Panc1 (cell line): ENCODE data around the gene LRTM1. TPM values are rescaled to one million over a fixed set of nuclear protein-coding genes. Genes with fewer than 3 reads are reported as not detected.

Source experiments
- ATAC-seq: fragments of 200-7000 bp; cut with Tn5 transposase; 2 replicates; pipeline ENCODE4 v1.9.1; 2020; ENCODE audit warnings: mild to moderate bottlenecking, moderate library complexity
- BruUV-seq: library from RNA; stranded (reverse); fragments of 400-500 nt; replicated peaks from 2 replicates; lab custom pipeline; 2021; lab: Mats Ljungman, UMichigan
- CTCF ChIA-PET: fragments of 300-600 bp; sonication (Branson Sonifier 250); formaldehyde crosslinking; loops from one replicate; lab custom pipeline; 2022; ENCODE audit warnings: antibody characterized with exemption; lab: Charles Lee
- POLR2A ChIA-PET: fragments of 300-600 bp; sonication (Branson Sonifier 250); formaldehyde crosslinking; loops from one replicate; lab custom pipeline; 2022; ENCODE audit warnings: antibody characterized with exemption; lab: Charles Lee
- DNase-seq: peaks from one replicate; pipeline ENCODE4 v3.0.0-alpha.2; 2010; ENCODE audit warnings: low read depth, low spot score
- H3K27ac ChIP-seq: 2 replicates; pipeline ENCODE4 v1.5.1; 2011; ENCODE audit warnings: mild to moderate bottlenecking, low read length, inconsistent platforms
- H3K27me3 ChIP-seq: fragments of 200-500 bp; sonication (Bioruptor generic); 2 replicates; pipeline ENCODE4 v1.6.0; 2014; ENCODE audit warnings: low read length, inconsistent platforms; ENCODE audit not compliant: control insufficient read depth, insufficient read depth
- H3K36me3 ChIP-seq: fragments of 200-500 bp; sonication (Bioruptor generic); 2 replicates; pipeline ENCODE4 v1.5.1; 2014; ENCODE audit warnings: inconsistent platforms, mild to moderate bottlenecking, low read length, moderate library complexity; ENCODE audit not compliant: control insufficient read depth, insufficient read depth
- H3K4me1 ChIP-seq: 2 replicates; pipeline ENCODE4 v1.5.1; 2011; ENCODE audit warnings: inconsistent platforms, mild to moderate bottlenecking, low read length, moderate library complexity; ENCODE audit not compliant: control insufficient read depth, insufficient read depth
- H3K4me3 ChIP-seq, 2 experiments: 2 replicates each; pipeline ENCODE4 v1.5.1; 2011 to 2012; ENCODE audit warnings: low read depth in 2 of 2, low read length in 2 of 2, mild to moderate bottlenecking in 2 of 2, inconsistent platforms in 1 of 2, moderate library complexity in 1 of 2
- H3K9me3 ChIP-seq: fragments of 200-500 bp; sonication (Bioruptor generic); 2 replicates; pipeline ENCODE4 v1.5.1; 2014; ENCODE audit warnings: low read depth, mild to moderate bottlenecking, inconsistent platforms, low read length, moderate library complexity; ENCODE audit not compliant: control insufficient read depth, insufficient read depth
- CTCF ChIP-seq: fragments of 450-650 bp; IDR thresholded peaks from 2 replicates; pipeline ENCODE4 v1.5.1; 2017; ENCODE audit warnings: mild to moderate bottlenecking
- POLR2AphosphoS5 ChIP-seq: IDR thresholded peaks from 2 replicates; pipeline ENCODE4 v1.6.1; 2012; ENCODE audit warnings: mild to moderate bottlenecking, low read depth, low read length, moderate library complexity
- REST ChIP-seq, 2 experiments: IDR thresholded peaks; 2 replicates each; pipeline ENCODE4 v1.6.1; 2011 to 2012; ENCODE audit warnings: low read depth in 2 of 2, control low read depth in 1 of 2, low read length in 1 of 2, mild to moderate bottlenecking in 1 of 2, moderate library complexity in 1 of 2; ENCODE audit not compliant: insufficient read depth in 1 of 2
- SIN3A ChIP-seq: IDR thresholded peaks from 2 replicates; pipeline ENCODE4 v1.6.1; 2012; ENCODE audit warnings: low read depth, mild to moderate bottlenecking, low read length, moderate library complexity, borderline replicate concordance; ENCODE audit not compliant: insufficient read depth
- TCF7L2 ChIP-seq: IDR thresholded peaks from 2 replicates; pipeline ENCODE4 v1.6.1; 2011; ENCODE audit warnings: mild to moderate bottlenecking, low read depth, low read length, inconsistent platforms
- in situ Hi-C: cut with HindIII; loops from 2 replicates; pipeline ENCODE4 v1.10.0; 2016; ENCODE audit warnings: low sequenced_read_pairs, low pct_unique_long_range_greater_than_20kb
- intact Hi-C: fragments of 100-400 bp; cut with micrococcal nuclease; formaldehyde crosslinking; loops from one replicate; pipeline ENCODE4 v1.10.0; 2022; ENCODE audit not compliant: unreplicated experiment
- total RNA-seq: library from RNA; stranded (reverse); gene quantifications from one replicate; pipeline ENCODE4 v1.2.1, GENCODE V29; 2021; ENCODE audit not compliant: unreplicated experiment

Gene LRTM1
- total RNA-seq, 1 experiment from 2014 or later, result not detected

GRCh38 chr3:54916732-54917131 lies 11.1 kb downstream of the LRTM1 start:
- no TSS peak for BruUV-seq
- ATAC-seq, result no peak
- no peaks in the 10 kb centered on the region for H3K27me3 ChIP-seq
- no peaks in the 10 kb centered on the region for H3K4me1 ChIP-seq
- POLR2A ChIA-PET, result no interaction called here
- no peak for DNase-seq
- CTCF ChIA-PET, result no interaction called here
- intact Hi-C loops (no loop called here), in situ Hi-C loops (no loop called here)
- H3K27ac ChIP-seq, result no peak overlapping the region
- TF ChIP-seq SIN3A (no peak), TCF7L2 (no peak), REST (IDR thresholded peaks at IDR 0.05; ENCODE audit: insufficient read depth in 1 of 2, low read depth in 2 of 2, low read length in 1 of 2) (no peak), POLR2AphosphoS5 (no peak), CTCF (no peak)
- no peak overlapping the region for H3K4me3 ChIP-seq
- H3K36me3 ChIP-seq, result no peaks in the 10 kb centered on the region
- no peaks in the 10 kb centered on the region for H3K9me3 ChIP-seq

GRCh38 chr3:54915976-54916375 lies 11.9 kb downstream of the LRTM1 start:
- no peaks in the 10 kb centered on the region for H3K4me1 ChIP-seq
- no peaks in the 10 kb centered on the region for H3K9me3 ChIP-seq
- H3K4me3 ChIP-seq, result no peak overlapping the region
- in situ Hi-C loops, result no loop called here
- H3K27ac ChIP-seq, result no peak overlapping the region
- ATAC-seq (no peak), DNase-seq (no peak)
- no TSS peak for BruUV-seq
- H3K27me3 ChIP-seq, result no peaks in the 10 kb centered on the region
- H3K36me3 ChIP-seq, result no peaks in the 10 kb centered on the region
- TF ChIP-seq REST (IDR thresholded peaks at IDR 0.05; ENCODE audit: insufficient read depth in 1 of 2, low read depth in 2 of 2, low read length in 1 of 2), result no peak
- no peak for TF ChIP-seq POLR2AphosphoS5
- no peak for TF ChIP-seq TCF7L2
- ChIA-PET POLR2A (interaction anchor here (0.6 kb wide), 1 partner anchor 74 kb away, joined by 3 read pairs; no protein-coding TSS in a partner anchor), CTCF (no interaction called here)
- intact Hi-C loops, result no loop called here
